BE2C (cell line): ENCODE data around the gene SLC7A4.
A peak's percentile ranks its signal among the peaks of the same experiment; 100 is the strongest.

Source experiments
- DNase-seq: peaks from one replicate; pipeline ENCODE4 v3.0.0-alpha.2; 2020
- H3K27me3 ChIP-seq: fragments of 250-450 bp; sonication (Bioruptor Pico); 2 replicates; pipeline ENCODE4 v1.5.1; 2020; ENCODE audit warnings: mild to moderate bottlenecking
- H3K36me3 ChIP-seq: fragments of 250-450 bp; sonication (Bioruptor Pico); 2 replicates; pipeline ENCODE4 v1.5.1; 2020; ENCODE audit warnings: mild to moderate bottlenecking
- H3K4me1 ChIP-seq: fragments of 250-450 bp; sonication (Bioruptor Pico); 2 replicates; pipeline ENCODE4 v1.5.1; 2020
- H3K4me3 ChIP-seq: 2 replicates; pipeline ENCODE4 v1.5.1; 2011; ENCODE audit warnings: low read depth, low read length
- H3K9me3 ChIP-seq: fragments of 250-450 bp; sonication (Bioruptor Pico); 2 replicates; pipeline ENCODE4 v1.5.1; 2020
- TF ChIP-seq, protein P1 (sequence below): IDR thresholded peaks from 2 replicates; pipeline ENCODE4 v1.5.1; 2012; ENCODE audit warnings: mild to moderate bottlenecking, low read depth, low read length

The SLC7A4 gene

GRCh38 chr22:21026783-21027692, 5.3 kb downstream of the SLC7A4 start:
- no peaks in the 10 kb centered on the region for H3K36me3 ChIP-seq
- DNase-seq, result no peak
- no peak overlapping the region for H3K4me3 ChIP-seq
- TF ChIP-seq, protein P1, sequence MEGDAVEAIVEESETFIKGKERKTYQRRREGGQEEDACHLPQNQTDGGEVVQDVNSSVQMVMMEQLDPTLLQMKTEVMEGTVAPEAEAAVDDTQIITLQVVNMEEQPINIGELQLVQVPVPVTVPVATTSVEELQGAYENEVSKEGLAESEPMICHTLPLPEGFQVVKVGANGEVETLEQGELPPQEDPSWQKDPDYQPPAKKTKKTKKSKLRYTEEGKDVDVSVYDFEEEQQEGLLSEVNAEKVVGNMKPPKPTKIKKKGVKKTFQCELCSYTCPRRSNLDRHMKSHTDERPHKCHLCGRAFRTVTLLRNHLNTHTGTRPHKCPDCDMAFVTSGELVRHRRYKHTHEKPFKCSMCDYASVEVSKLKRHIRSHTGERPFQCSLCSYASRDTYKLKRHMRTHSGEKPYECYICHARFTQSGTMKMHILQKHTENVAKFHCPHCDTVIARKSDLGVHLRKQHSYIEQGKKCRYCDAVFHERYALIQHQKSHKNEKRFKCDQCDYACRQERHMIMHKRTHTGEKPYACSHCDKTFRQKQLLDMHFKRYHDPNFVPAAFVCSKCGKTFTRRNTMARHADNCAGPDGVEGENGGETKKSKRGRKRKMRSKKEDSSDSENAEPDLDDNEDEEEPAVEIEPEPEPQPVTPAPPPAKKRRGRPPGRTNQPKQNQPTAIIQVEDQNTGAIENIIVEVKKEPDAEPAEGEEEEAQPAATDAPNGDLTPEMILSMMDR, result no peak
- H3K27me3 ChIP-seq, result no peaks in the 10 kb centered on the region
- peaks cover 5% of the 10 kb centered on the region for H3K4me1 ChIP-seq
- no peaks in the 10 kb centered on the region for H3K9me3 ChIP-seq

DNA sequence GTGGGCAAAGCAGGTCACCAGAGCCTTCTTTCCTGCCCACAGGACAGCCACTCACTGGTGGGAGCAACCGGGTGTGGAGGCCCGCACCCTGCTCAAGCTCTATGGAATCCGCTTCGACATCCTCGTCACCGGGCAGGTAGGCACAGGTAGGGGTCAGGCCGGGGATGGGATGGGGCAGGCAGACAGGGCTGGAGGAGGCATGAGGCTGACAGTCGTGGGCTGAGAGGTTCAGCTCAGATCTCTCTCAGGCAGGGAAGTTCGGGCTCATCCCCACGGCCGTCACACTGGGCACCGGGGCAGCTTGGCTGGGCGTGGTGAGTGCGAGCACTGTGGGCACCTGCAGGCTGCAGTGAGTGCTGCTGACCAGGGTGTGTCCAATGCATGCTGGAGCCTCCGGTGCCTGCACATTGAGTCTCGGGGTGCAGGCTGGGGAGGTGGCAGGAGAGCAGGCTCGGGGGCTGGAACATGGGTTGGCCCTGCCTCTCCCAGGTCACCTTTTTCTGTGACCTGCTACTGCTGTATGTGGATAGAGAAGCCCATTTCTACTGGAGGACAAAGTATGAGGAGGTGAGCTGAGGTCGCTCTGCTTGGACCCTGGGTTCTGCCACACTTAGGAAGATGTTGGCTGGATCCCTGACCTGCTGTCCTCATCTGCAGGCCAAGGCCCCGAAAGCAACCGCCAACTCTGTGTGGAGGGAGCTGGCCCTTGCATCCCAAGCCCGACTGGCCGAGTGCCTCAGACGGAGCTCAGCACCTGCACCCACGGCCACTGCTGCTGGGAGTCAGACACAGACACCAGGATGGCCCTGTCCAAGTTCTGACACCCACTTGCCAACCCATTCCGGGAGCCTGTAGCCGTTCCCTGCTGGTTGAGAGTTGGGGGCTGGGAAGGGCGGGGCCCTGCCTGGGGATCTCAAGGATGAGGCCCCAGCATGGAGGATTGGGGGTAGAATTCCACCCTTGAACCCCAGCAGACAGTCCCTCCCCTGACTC, 6.3 kb downstream of the SLC7A4 start:
- Histone ChIP-seq H3K36me3 (no peaks in the 10 kb centered on the region), H3K9me3 (no peaks in the 10 kb centered on the region), H3K4me1 (peaks cover 5% of the 10 kb centered on the region), H3K27me3 (no peaks in the 10 kb centered on the region), H3K4me3 (no peak overlapping the region)
- no peak for DNase-seq
- TF ChIP-seq, protein P1, result no peak

GRCh38 chr22:21025266-21025665, 7.1 kb downstream of the SLC7A4 start:
- Histone ChIP-seq H3K27me3 (no peaks in the 10 kb centered on the region), H3K9me3 (no peaks in the 10 kb centered on the region), H3K4me3 (no peak overlapping the region), H3K36me3 (no peaks in the 10 kb centered on the region), H3K4me1 (peaks cover 5% of the 10 kb centered on the region)
- DNase-seq, result no peak
- TF ChIP-seq, protein P1, result no peak

DNA sequence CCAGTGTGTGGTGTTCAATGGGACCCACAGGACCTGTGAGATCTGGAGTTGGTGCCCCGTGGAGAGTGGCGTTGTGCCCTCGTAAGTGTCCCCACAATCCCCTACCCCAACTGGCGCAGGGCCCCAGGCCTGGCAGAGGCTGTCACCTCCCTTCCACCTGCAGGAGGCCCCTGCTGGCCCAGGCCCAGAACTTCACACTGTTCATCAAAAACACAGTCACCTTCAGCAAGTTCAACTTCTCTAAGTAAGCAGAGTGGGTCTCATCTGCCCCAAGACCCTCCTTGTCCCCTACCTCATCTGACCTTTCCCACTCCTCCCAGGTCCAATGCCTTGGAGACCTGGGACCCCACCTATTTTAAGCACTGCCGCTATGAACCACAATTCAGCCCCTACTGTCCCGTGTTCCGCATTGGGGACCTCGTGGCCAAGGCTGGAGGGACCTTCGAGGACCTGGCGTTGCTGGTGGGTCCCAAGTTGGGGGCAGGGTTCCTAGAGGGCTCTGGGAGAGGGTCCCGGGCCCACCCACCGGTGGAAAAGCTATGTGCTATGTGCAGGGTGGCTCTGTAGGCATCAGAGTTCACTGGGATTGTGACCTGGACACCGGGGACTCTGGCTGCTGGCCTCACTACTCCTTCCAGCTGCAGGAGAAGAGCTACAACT, 9.3 kb downstream of the SLC7A4 start:
- no peaks in the 10 kb centered on the region for H3K27me3 ChIP-seq
- peaks cover 8% of the 10 kb centered on the region; the same call in 1 of the 2 replicates for H3K4me1 ChIP-seq
- H3K4me3 ChIP-seq, result no peak overlapping the region
- DNase-seq, result peak; percentile 21
- no peaks in the 10 kb centered on the region for H3K36me3 ChIP-seq
- no peaks in the 10 kb centered on the region for H3K9me3 ChIP-seq
- TF ChIP-seq, protein P1, result peak; percentile 20; the same call in 1 of the 2 replicates

- Histone ChIP-seq H3K4me1 (peaks cover 8% of the 10 kb centered on the region; the same call in 1 of the 2 replicates), H3K9me3 (no peaks in the 10 kb centered on the region), H3K27me3 (no peaks in the 10 kb centered on the region), H3K4me3 (no peak overlapping the region), H3K36me3 (no peaks in the 10 kb centered on the region)
- TF ChIP-seq, protein P1, result no peak
- no peak for DNase-seq
These were observed 9.9 kb downstream of the SLC7A4 start for GRCh38 chr22:21022507-21022906.
